ENCODE measurements around the gene PSKH1.

- TF ChIP-seq CTCF (IDR thresholded peaks at IDR 0.05) = no peak
- no peak for TF ChIP-seq POLR2A (IDR thresholded peaks at IDR 0.05; ENCODE audit: low read length)
- TF ChIP-seq SMC3 (IDR thresholded peaks at IDR 0.05) = no peak
- no peak for TF ChIP-seq EP300 (IDR thresholded peaks at IDR 0.05)
- TF ChIP-seq MAFK (IDR thresholded peaks at IDR 0.05; ENCODE audit: partially characterized antibody) = no peak
- no peak for TF ChIP-seq SREBF2 (IDR thresholded peaks at IDR 0.05)
- TF ChIP-seq POLR2AphosphoS2 (conservative IDR thresholded peaks at IDR 0.05; ENCODE audit: low read length) = no peak
Observed at GRCh38 chr16:67861877-67862276, 31.2 kb upstream of the PSKH1 start.
